ENCODE measurements around the gene FTSJ3. TPM values are rescaled to one million over a fixed set of nuclear protein-coding genes. Genes with fewer than 3 reads are reported as not detected.

The FTSJ3 gene
- total and polyA plus RNA-seq, 10 of the 15 experiments (the other 5 are each of a cell fraction or from before 2014, with no cell fraction given), result 17.2 to 79.2 (median 50.4) TPM

- no peak for ATAC-seq
- TF ChIP-seq HDAC6 (IDR thresholded peaks at IDR 0.05; ENCODE audit: unreplicated experiment), result no peak
- TF ChIP-seq PAX8 (IDR thresholded peaks at IDR 0.05), result no peak
- no peak for TF ChIP-seq CREM (IDR thresholded peaks at IDR 0.05; ENCODE audit: low read depth)
- no peak for TF ChIP-seq PKNOX1 (IDR thresholded peaks at IDR 0.05)
- TF ChIP-seq SMAD5 (IDR thresholded peaks at IDR 0.05; ENCODE audit: low read depth), result no peak
- TF ChIP-seq HSF1 (IDR thresholded peaks at IDR 0.05; ENCODE audit: low read depth, low read length), result no peak
- TF ChIP-seq, protein P1, sequence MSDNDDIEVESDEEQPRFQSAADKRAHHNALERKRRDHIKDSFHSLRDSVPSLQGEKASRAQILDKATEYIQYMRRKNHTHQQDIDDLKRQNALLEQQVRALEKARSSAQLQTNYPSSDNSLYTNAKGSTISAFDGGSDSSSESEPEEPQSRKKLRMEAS (IDR thresholded peaks at IDR 0.05; ENCODE audit: low read depth, low read length), result no peak
- TF ChIP-seq BRCA1 (IDR thresholded peaks at IDR 0.05; ENCODE audit: low read depth, low read length), result no peak
- no peak for TF ChIP-seq JUNB (IDR thresholded peaks at IDR 0.05)
- TF ChIP-seq TARDBP (IDR thresholded peaks at IDR 0.05; ENCODE audit: borderline replicate concordance), result no peak
Observed at GRCh38 chr17:63855185-63855584, 27.7 kb upstream of the FTSJ3 start.

More at GRCh38 chr17:63855185-63855584, 27.7 kb upstream of the FTSJ3 start:
- Histone ChIP-seq H3K4me2 (ENCODE audit: control insufficient read depth, insufficient read depth) (no peak overlapping the region), H2AFZ (ENCODE audit: control insufficient read depth, low read depth, low read length) (no peak overlapping the region), H3K4me1 (ENCODE audit: control insufficient read depth, insufficient read depth, low read length) (no peaks in the 10 kb centered on the region), H3K27me3 (replicated peaks in 1 of 2; ENCODE audit: control insufficient read depth in 2 of 2, insufficient read depth in 2 of 2, low read length in 1 of 2) (peaks cover 1 to 2% of the 10 kb centered on the region in 2 experiments; a peak in 2 of 4 replicates), H3K79me2 (ENCODE audit: control insufficient read depth, insufficient read depth, low read length) (no peaks in the 10 kb centered on the region), H3K4me3 (no peak overlapping the region), H3K9ac (ENCODE audit: control insufficient read depth, insufficient read depth, low read length) (no peak overlapping the region), H3K9me3 (replicated peaks; ENCODE audit: control insufficient read depth, insufficient read depth, low read length) (no peaks in the 10 kb centered on the region), H3K36me3 (ENCODE audit: control insufficient read depth in 2 of 2, insufficient read depth in 2 of 2, low read length in 1 of 2) (no peaks in the 10 kb centered on the region), H3K27ac (ENCODE audit: control insufficient read depth, insufficient read depth) (no peak overlapping the region), H4K20me1 (ENCODE audit: control insufficient read depth, insufficient read depth) (no peaks in the 10 kb centered on the region)
- BruUV-seq (replicated peaks), result no TSS peak
- RAD21 ChIA-PET (ENCODE audit: unreplicated experiment), result no interaction called here
- DNase-seq (ENCODE audit: low read depth, low spot score) (no peak), FAIRE-seq (no peak)
- CTCF ChIA-PET, result interaction anchor here (0.8 to 3.0 kb wide), 3 partner anchors 10 to 84 kb away, joined by 3 to 16 read pairs (median 4); no protein-coding TSS in a partner anchor
- in situ Hi-C loops (cut with MboI), result no loop called here
- WGBS (ENCODE audit: insufficient coverage, insufficient replicate concordance, low lambda C conversion rate, missing lambda C conversion rate), result 44% methylated on average over 8 of the region's 8 CpGs
- POLR2A ChIA-PET, result no interaction called here
- intact Hi-C loops (cut with micrococcal nuclease; ENCODE audit: unreplicated experiment), result no loop called here
- SMC1A ChIA-PET (ENCODE audit: uncharacterized antibody, unreplicated experiment), result no interaction called here
